ENCODE results near the gene HYI. TPM values are rescaled to one million over a fixed set of nuclear protein-coding genes. Genes with fewer than 3 reads are reported as not detected.

Gene HYI
- total and polyA plus RNA-seq, 3 experiments from 2014 or later = 2.4 to 5.7 (median 5.5) TPM

DNA sequence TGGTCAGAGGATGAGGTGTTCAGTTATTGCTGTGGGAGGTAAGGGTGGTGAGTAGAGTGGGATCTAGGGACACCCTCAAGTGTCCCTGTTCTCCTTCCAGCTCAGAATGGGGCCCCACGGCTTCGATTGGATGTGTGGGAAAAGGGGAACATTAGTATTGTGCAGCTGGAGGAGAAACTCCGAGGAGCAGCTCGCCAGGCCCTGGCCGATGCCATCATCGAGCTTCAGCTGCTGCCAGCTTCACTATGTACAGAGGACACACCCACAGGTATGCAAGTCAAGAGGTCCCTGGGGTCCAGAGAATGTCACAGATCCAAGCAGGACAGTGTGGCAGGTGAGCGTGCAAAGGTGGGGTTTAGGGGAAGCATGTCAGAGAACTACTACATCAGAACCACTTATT is 13.9 kb downstream of the HYI start:
- ChIA-PET POLR2A (interaction anchor here (0.5 kb wide), 1 partner anchor 221 kb away, joined by 3 read pairs; no protein-coding TSS in a partner anchor), CTCF (no interaction called here)
- no peaks in the 10 kb centered on the region for H3K9me3 Mint-ChIP-seq
- peaks cover 0 to 89% (median 10%) of the 10 kb centered on the region in 3 donors for H3K36me3 Mint-ChIP-seq
- no peaks in the 10 kb centered on the region for H3K4me1 Mint-ChIP-seq
- Histone ChIP-seq H3K27ac (ENCODE audit: low read depth, low read length) (no peak overlapping the region), H3K9me3 (ENCODE audit: low read length) (no peaks in the 10 kb centered on the region), H3K4me1 (ENCODE audit: insufficient read depth, low read length) (no peaks in the 10 kb centered on the region), H3K4me3 (ENCODE audit: low read length) (no peak overlapping the region), H3K27me3 (ENCODE audit: insufficient read depth, low read length, poor library complexity, severe bottlenecking) (no peaks in the 10 kb centered on the region), H3K36me3 (ENCODE audit: insufficient read depth, low read length) (peaks cover 41% of the 10 kb centered on the region)
- H3K27ac Mint-ChIP-seq = peak overlapping the region in 1 of 8 donors; percentile 32
- H3K4me3 Mint-ChIP-seq = no peak overlapping the region
- DNase-seq = no peak
- no peaks in the 10 kb centered on the region for H3K27me3 Mint-ChIP-seq

DNA sequence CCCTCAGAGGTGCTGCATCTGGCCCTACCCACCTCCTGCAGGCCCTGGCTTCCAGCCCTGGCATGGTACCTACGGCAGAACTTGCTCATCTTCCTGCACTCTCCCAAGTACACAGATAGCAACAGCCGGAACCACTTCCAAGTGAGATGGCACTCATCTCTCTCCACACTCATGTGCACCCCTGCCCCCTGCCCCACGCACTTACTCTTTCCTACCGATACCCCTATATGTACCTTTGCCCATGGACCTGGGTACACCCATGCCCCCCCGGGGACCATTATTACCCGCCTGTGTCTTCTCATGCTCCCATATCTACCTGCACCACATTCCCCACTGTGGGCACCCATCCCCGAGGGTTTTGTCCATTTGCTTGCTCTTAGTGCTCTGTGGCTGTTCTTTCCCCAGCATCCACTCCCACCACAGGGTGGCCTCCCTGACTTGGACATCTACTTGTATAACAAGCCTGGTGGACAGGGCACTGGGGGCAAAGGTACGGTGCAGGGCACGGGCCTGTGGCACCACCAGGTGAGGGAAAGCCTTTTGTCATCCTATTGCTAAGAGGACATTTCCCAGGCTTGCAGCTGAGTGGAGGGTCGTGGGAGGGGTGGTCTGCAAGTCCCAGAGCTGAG is 14.7 kb downstream of the HYI start:
- Mint-ChIP-seq H3K9me3 (no peaks in the 10 kb centered on the region), H3K27ac (peak overlapping the region in 1 of 8 donors; percentile 64), H3K4me3 (no peak overlapping the region), H3K36me3 (peaks cover 0 to 89% (median 11%) of the 10 kb centered on the region in 3 donors), H3K4me1 (no peaks in the 10 kb centered on the region), H3K27me3 (no peaks in the 10 kb centered on the region)
- DNase-seq = no peak
- no peaks in the 10 kb centered on the region for H3K4me1 ChIP-seq (ENCODE audit: insufficient read depth, low read length)
- ChIA-PET POLR2A (no interaction called here), CTCF (no interaction called here)
- peaks cover 35% of the 10 kb centered on the region for H3K36me3 ChIP-seq (ENCODE audit: insufficient read depth, low read length)
- no peak overlapping the region for H3K4me3 ChIP-seq (ENCODE audit: low read length)
- H3K27ac ChIP-seq (ENCODE audit: low read depth, low read length) = no peak overlapping the region
- H3K27me3 ChIP-seq (ENCODE audit: insufficient read depth, low read length, poor library complexity, severe bottlenecking) = no peaks in the 10 kb centered on the region
- H3K9me3 ChIP-seq (ENCODE audit: low read length) = no peaks in the 10 kb centered on the region

DNA sequence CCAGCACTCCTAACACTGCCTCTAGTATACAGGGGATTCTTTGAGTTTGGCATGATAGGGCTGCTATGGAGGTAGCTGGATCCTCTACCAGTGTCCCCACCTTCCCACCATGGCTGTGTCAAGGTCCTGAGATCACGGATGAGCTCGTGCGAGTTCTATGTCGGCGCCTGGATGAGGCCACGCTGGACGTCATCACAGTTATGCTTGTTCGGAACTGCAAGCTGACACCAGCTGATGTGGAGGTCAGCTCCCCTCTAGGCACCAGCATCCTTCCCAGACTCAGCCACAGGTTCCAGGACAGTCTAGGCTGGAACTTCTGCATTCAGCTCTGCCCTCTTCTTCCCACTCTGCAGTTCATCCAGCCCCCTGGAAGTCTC is 15.2 kb downstream of the HYI start:
- no peaks in the 10 kb centered on the region for H3K27me3 ChIP-seq (ENCODE audit: insufficient read depth, low read length, poor library complexity, severe bottlenecking)
- Mint-ChIP-seq H3K36me3 (peaks cover 0 to 89% (median 10%) of the 10 kb centered on the region in 3 donors), H3K9me3 (no peaks in the 10 kb centered on the region), H3K27ac (no peak overlapping the region), H3K27me3 (no peaks in the 10 kb centered on the region), H3K4me3 (no peak overlapping the region), H3K4me1 (no peaks in the 10 kb centered on the region)
- H3K4me3 ChIP-seq (ENCODE audit: low read length) = no peak overlapping the region
- no peak overlapping the region for H3K27ac ChIP-seq (ENCODE audit: low read depth, low read length)
- H3K4me1 ChIP-seq (ENCODE audit: insufficient read depth, low read length) = no peaks in the 10 kb centered on the region
- ChIA-PET CTCF (no interaction called here), POLR2A (no interaction called here)
- H3K9me3 ChIP-seq (ENCODE audit: low read length) = no peaks in the 10 kb centered on the region
- peaks cover 30% of the 10 kb centered on the region for H3K36me3 ChIP-seq (ENCODE audit: insufficient read depth, low read length)
- no peak for DNase-seq

DNA sequence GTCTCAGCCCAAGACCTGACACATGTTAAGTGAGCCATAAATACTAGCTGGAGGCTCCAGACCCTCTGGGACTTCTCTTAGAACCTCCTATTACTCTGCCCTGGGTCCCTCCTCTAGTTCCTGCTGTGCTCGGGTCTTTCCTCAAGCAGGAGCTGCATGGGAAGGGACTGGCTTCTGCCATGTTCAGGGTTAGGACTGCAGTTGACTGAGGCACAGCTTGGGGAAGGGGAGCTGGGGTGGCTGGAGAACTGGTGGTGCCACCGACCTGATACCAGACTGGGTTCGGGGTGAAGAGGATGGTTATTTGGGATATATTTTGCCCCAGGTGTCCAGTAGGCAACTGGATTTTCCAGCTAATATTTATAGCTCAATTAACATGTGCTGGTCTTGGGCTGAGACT is 15.7 kb downstream of the HYI start:
- Mint-ChIP-seq H3K27ac (no peak overlapping the region), H3K4me1 (no peaks in the 10 kb centered on the region), H3K9me3 (no peaks in the 10 kb centered on the region), H3K27me3 (no peaks in the 10 kb centered on the region), H3K4me3 (no peak overlapping the region), H3K36me3 (peaks cover 0 to 88% (median 12%) of the 10 kb centered on the region in 3 donors)
- CTCF ChIA-PET = no interaction called here
- no peaks in the 10 kb centered on the region for H3K27me3 ChIP-seq (ENCODE audit: insufficient read depth, low read length, poor library complexity, severe bottlenecking)
- H3K36me3 ChIP-seq (ENCODE audit: insufficient read depth, low read length) = peaks cover 28% of the 10 kb centered on the region
- H3K27ac ChIP-seq (ENCODE audit: low read depth, low read length) = no peak overlapping the region
- H3K4me1 ChIP-seq (ENCODE audit: insufficient read depth, low read length) = no peaks in the 10 kb centered on the region
- H3K4me3 ChIP-seq (ENCODE audit: low read length) = no peak overlapping the region
- DNase-seq = no peak
- POLR2A ChIA-PET = no interaction called here
- no peaks in the 10 kb centered on the region for H3K9me3 ChIP-seq (ENCODE audit: low read length)

DNA sequence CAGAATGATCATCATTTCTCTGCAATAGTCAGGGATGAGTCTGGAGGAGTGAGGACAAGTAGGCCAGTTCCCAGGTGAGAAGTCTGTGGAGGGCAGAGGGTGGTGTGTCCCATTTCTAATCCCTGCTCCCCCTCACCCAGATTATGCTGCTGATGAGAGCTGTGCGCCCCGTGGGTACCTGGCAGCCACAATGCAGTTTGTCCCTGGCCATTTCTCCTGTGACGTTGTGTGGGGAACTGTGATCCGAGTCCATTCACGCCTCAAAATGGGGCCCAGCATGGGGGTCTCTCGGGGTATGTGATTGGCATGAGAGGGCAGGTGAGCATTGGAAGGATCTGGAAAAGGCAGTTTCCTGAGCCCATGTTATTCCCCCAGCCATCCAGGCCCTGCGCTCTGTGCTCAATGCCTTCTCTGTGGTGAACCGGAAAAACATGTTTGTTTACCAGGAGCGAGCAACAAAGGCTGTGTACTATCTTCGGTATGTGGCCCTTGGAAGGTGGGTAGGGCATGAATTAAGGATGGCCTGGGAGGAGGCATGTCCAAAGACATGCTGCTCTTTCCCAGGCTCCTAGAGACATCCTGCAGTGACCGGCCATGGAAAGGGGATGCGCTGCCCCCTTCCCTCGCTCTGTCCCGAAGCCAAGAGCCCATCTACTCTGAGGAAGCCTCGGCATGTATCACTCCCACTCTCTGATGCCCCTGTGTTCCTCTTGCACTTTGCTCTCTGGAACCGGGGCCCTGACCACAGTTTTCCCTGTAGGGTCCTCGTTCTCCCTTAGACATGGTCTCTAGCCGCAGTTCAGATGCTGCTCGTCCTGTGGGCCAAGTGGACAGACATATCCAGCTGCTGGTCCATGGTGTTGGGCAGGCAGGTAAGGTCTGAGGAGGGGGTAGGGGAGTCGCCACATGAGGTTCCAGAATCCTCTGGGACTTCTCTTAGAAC is 16.4 kb downstream of the HYI start:
- CTCF ChIA-PET = no interaction called here
- H3K9me3 Mint-ChIP-seq = no peaks in the 10 kb centered on the region

DNA sequence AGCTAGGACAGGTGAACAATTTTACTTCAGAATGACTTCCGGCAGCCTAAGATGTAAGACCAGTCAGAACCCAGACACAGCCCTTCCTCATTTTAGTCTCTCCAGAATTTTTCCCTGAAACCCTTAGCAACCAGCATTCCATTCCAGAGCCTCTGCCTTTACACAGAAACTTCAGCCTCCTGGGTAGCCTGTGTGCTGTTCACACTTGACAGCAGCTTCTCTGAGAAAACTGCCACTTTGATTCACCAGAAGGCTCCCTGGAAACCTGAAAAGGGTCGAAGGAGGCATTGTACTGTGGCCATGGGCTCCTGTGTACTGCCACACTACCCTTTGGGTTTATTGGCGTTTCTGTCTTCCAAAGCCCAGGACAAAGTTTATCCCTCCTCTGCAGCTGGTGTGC is 17.4 kb downstream of the HYI start:
- CTCF ChIA-PET = no interaction called here
- no peaks in the 10 kb centered on the region for H3K27me3 Mint-ChIP-seq
- H3K4me3 Mint-ChIP-seq = no peak overlapping the region
- Histone ChIP-seq H3K9me3 (ENCODE audit: low read length) (no peaks in the 10 kb centered on the region), H3K27ac (ENCODE audit: low read depth, low read length) (no peak overlapping the region), H3K36me3 (ENCODE audit: insufficient read depth, low read length) (peaks cover 33% of the 10 kb centered on the region), H3K27me3 (ENCODE audit: insufficient read depth, low read length, poor library complexity, severe bottlenecking) (no peaks in the 10 kb centered on the region), H3K4me3 (ENCODE audit: low read length) (no peak overlapping the region), H3K4me1 (ENCODE audit: insufficient read depth, low read length) (no peaks in the 10 kb centered on the region)
- no peak for DNase-seq
- peaks cover 5 to 90% (median 17%) of the 10 kb centered on the region in 3 donors for H3K36me3 Mint-ChIP-seq
- POLR2A ChIA-PET = no interaction called here
- peak overlapping the region in 4 of 8 donors; percentile 10 to 54 (median 16) for H3K27ac Mint-ChIP-seq
- H3K9me3 Mint-ChIP-seq = no peaks in the 10 kb centered on the region
- no peaks in the 10 kb centered on the region for H3K4me1 Mint-ChIP-seq

More for the DNA sequence above, 16.4 kb downstream of the HYI start:
- no peaks in the 10 kb centered on the region for H3K27me3 ChIP-seq (ENCODE audit: insufficient read depth, low read length, poor library complexity, severe bottlenecking)
- Mint-ChIP-seq H3K27ac (peak overlapping the region in 1 of 8 donors; percentile 54), H3K4me1 (no peaks in the 10 kb centered on the region), H3K27me3 (no peaks in the 10 kb centered on the region), H3K4me3 (no peak overlapping the region), H3K36me3 (peaks cover 0 to 88% (median 12%) of the 10 kb centered on the region in 3 donors)
- POLR2A ChIA-PET = no interaction called here
- no peaks in the 10 kb centered on the region for H3K9me3 ChIP-seq (ENCODE audit: low read length)
- H3K4me3 ChIP-seq (ENCODE audit: low read length) = no peak overlapping the region
- H3K27ac ChIP-seq (ENCODE audit: low read depth, low read length) = no peak overlapping the region
- peak in 1 of 5 donors; percentile 5 for DNase-seq
- peaks cover 30% of the 10 kb centered on the region for H3K36me3 ChIP-seq (ENCODE audit: insufficient read depth, low read length)
- H3K4me1 ChIP-seq (ENCODE audit: insufficient read depth, low read length) = no peaks in the 10 kb centered on the region

DNA sequence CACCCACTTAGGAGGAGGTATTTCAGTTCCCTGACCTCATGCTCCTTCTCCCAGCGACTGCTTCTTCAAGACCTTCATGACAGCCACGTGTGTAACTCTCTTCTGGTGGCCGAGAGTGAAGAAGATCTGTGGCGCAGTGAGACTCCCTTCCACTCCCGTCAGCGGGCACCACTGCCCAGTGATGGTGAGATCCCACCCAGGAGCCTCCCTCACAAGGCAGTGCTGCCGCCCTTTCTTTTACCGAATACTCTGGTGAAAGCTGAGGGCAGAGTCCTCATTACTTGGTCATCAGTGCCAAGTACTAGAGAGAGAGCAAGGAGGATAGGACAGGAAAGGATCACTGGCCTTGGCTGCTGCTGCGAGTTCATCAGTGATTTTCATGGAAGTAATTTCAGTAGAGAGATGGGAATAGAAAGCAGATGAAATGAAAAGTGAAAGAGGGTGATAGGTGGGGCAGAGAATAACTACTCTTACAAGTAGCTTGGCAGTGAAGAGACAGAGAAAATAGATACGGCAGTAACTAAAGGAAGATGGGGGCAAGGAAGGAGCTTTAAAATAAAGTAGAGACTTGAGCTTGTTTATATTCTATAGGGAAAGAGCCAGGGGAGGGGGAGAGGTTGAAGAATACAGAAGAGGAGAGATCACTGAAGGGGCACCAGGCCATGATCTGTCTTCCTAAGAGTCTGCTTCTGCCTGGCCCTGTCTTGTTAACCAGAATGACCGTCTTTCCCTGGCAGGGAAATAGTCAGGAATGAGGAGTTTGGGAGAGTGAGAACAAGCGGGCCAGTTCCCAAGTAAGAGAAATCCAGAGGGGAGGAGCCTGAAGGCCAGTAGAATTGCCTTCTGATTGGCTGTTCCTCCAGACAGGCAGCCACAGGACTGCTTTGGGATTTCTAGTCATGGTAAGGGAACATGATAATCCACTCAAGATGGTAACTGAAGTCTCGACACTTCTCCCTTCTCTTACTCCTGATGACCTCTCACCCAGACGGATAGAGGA is 18.3 kb downstream of the HYI start:
- peaks cover 5 to 90% (median 20%) of the 10 kb centered on the region in 3 donors for H3K36me3 Mint-ChIP-seq
- Histone ChIP-seq H3K27ac (ENCODE audit: low read depth, low read length) (no peak overlapping the region), H3K27me3 (ENCODE audit: insufficient read depth, low read length, poor library complexity, severe bottlenecking) (no peaks in the 10 kb centered on the region), H3K4me1 (ENCODE audit: insufficient read depth, low read length) (no peaks in the 10 kb centered on the region), H3K36me3 (ENCODE audit: insufficient read depth, low read length) (peaks cover 32% of the 10 kb centered on the region), H3K9me3 (ENCODE audit: low read length) (no peaks in the 10 kb centered on the region), H3K4me3 (ENCODE audit: low read length) (no peak overlapping the region)
- no peaks in the 10 kb centered on the region for H3K27me3 Mint-ChIP-seq
- peak in 1 of 5 donors; percentile 23 for DNase-seq
- no peaks in the 10 kb centered on the region for H3K9me3 Mint-ChIP-seq
- no peak overlapping the region for H3K4me3 Mint-ChIP-seq
- CTCF ChIA-PET = no interaction called here
- peak overlapping the region in 7 of 8 donors; percentile 5 to 73 (median 25) for H3K27ac Mint-ChIP-seq
- POLR2A ChIA-PET = no interaction called here
- no peaks in the 10 kb centered on the region for H3K4me1 Mint-ChIP-seq
